HG03097 (cell line): ENCODE data around the gene PSMD1.
"Not testable (repeated sequence)": the region's sequence is repeated elsewhere in the genome, so short reads cannot be mapped to it uniquely, and the experiment has no call there.

Source experiments
- ATAC-seq: cut with Tn5 transposase; IDR thresholded peaks from one replicate; pipeline ENCODE4 v1.9.1; 2021; ENCODE audit not compliant: unreplicated experiment, low FRiP score

PSMD1 gene

DNA sequence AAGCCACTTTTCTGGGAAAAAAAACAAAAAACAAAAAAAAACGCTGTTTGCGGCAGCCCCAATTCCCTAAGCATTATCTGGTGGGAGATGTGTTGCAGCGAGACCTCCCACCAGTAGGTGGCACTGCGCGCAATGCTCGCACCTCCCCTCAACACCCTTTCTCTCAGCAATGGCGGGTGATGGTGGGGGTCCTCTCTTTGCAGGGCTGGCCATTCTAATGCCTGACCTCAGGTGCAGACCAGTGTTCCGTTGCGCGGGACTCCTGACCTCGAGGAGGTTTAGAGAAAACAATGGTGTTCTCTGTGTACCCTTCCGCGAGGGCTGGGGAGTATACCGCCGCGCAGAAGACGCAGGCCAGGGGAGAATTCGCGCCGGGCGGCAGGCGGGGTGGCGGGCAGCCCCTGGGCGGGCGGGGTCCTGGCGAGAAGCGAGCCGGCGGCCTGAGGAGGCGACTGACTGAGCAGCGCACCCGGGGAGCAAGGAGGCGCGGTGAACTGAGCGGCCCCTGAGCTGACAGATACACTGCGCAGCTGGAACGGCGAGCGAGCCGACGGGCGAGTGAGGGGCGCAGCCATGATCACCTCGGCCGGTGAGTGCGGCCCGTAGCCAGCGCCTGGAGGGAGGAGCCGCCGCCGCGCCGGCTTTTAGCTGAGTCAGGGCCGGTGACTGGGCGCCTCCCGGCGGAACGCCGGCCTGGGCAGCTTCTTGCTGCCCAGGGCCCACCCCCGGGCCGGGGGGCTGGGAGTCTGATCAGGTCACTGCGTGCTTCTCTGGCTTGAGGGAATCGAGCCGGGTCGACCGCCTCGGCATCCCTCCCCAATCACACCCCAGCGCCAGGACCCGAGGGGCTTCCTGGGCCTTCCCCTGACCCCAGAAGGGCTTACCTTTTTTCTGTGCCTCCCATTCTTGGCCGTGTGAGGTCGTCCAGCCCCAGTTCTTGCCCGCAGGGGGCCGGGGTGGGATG, at the start of gene PSMD1:
Gene PSMD1 (plus strand): TSS at position 415 of the 964 bp plus-strand sequence. CDS start 159 bp downstream, at position 574.
- ATAC-seq, result peak; percentile 73

DNA sequence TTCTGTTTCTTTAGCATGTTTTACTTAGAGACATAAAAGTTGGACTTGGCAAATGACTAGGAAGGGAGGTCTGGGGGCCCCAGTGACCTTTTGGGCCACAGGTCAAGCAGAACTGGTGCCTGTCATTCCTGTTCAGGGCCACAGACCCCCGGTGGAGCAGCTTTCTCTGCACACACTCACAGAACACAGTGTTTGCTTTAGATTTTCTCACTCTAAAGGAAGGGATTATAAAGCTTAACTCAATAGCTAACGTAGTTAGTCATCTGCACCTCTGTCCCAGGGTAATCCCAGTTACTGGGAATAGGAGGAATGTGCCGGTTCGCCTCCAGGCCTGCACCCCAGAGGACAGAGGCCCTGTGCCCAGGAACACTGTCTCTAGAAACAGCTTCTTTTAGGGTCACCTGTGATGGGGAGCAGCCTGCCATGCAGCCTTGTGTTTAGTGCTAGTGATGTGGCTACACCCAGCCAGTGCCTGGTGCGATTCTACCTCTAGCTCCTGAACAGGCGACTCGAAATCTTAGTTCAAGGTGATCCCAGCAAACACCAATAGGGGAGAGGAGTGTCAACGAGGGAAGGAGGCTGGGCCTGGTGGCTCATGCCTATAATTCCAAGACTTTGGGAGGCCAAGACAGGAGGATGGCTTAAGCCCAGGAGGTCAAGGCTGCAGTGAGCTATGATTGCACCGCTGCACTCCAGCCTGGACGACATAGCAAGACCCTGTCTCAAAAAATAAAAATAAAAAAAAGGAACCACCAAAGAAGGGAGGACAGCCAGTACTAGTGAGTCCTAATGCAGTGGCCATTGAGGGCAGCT, 49.2 kb upstream of the PSMD1 start:
- ATAC-seq, result no peak

GRCh38 chr2:231008131-231008530, 48.5 kb upstream of the PSMD1 start:
- no peak for ATAC-seq

DNA sequence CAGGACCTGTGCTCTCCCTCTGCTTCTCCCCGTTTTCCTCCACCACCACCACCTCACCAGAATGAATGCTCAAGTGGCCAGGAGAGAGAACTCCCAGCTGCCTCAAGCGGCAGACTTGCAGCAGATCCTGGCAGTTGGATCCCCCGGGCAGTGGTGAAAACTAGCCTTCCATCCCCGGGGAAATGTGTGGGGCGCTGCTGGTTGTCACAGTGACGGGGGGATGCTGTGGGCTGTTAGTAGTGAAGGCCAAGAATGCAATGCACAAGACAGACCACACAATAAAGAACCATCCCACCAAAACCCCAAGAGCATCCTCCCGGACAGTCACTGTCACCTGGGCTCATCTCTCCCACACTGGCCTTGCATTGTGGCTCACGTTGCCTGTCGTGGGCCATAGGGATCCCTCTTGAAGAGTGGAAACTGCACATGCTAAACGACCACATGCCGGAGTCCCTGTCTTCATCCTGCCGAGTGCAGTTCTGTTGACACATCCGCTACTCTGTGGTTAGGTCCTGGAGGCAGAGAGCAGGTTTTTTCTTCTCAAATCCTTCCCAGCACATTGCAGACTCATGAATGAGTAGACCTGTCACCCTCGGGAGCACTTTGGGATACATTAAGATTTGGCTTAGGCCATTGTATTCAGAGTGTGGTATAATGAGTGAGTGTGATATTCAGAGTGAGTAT, 47.3 kb upstream of the PSMD1 start:
- ATAC-seq, result no peak

DNA sequence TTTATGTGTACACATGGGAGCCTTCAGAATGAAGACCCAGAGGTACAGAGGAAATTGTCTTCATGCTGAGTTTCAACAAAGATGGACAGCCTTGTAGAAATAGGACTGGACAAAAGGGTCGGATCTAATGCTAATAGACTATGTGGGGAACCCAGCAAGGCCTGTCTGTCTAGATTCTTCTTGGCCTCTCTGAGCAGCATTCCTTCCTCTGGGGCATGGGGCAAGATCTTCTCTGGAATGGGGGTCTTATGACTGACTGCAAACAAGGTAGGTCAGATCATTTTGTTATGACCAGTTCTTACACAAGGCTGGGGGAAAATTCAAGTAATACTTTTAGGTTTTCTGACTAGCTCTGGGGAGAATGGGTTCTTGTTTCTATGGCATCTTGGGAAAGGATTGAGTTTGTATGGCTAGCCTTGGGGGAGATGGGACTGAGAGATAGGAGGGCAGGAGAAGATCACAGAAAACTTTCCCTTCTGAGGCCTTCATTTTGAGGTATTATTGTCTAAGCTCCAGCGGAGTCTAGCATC, 46.4 kb upstream of the PSMD1 start:
- ATAC-seq, result no peak

DNA sequence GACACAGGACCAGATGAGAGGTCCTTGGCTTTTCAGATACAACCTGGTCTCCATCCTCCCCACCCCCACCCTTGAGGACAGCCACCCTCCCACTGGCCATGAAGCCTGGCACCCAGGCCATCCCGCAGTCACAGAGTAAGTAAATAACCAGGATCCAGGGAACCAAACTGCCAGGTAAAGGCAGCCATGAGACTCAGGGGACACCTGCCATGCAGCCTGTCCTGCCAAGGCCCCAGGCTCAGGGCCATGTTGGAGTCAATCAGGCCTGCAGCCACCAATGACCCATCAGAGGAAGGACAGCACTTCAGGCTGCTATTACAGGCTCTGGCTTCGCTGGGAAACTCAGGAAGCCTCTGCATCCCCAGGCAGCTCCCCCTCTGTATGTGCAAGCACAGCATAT, 45.1 kb upstream of the PSMD1 start:
- ATAC-seq, result no peak

DNA sequence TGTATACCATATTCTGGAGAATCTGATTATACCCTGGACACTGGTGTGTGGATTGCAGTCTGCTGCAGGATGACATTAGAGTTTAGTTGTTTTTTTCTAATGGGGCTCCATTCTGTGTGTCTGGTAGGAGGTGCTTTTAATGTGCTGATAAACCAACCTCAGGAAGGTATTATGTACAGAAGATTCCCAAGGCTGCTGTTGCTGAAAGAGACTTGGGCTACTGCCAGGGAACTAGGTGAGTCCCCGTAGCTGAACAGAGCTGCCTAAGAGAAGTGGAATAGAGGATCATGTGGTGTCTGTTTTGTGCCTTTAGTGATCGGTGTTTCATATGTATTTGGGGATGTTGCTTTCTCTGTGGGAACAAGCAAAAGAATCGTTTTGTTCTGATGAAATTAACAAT, 44.2 kb upstream of the PSMD1 start:
- no peak for ATAC-seq

DNA sequence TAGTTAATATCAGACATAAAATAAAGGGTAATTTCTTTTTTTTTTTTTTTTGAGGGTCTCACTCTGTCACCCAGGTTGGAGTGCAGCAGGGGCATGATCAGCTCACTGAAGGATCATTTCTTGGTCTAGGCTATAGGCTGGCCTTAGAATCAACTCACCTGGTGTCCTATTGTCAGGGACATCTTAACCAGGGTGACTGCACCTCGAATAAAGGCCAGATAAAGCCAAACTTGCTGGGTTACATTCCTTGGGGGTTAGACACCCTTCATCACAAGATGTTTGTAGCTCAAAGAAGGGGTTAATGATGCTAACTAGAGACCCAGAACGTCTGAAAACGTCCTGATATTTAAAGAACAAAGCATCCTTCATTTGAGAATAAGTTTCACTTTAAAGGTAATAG, 42.8 kb upstream of the PSMD1 start:
- ATAC-seq, result no peak

- no peak for ATAC-seq
These were observed 41.2 kb upstream of the PSMD1 start for GRCh38 chr2:231015478-231015877.

DNA sequence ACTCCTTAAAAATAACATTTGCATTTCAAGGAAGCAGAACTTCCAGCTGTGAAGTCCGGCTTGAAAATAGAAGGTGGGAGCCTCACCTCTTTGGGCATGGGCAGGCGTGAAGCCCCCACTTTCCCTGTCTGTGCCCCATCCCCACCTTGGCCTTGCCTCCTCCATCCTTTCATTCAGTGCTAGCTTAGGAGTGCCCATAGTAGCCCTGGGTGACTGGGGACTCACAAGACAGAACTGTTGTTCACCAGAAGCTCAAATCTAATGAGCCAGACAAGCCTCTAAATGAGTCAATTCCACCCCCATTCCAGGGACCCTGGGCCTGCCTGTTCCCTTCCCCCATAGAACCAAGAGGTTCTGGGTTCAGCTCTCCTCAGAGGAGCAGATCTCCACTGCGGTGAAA, 40.7 kb upstream of the PSMD1 start:
- no peak for ATAC-seq

GRCh38 chr2:231016566-231017230, 40.0 kb upstream of the PSMD1 start:
- no peak for ATAC-seq

DNA sequence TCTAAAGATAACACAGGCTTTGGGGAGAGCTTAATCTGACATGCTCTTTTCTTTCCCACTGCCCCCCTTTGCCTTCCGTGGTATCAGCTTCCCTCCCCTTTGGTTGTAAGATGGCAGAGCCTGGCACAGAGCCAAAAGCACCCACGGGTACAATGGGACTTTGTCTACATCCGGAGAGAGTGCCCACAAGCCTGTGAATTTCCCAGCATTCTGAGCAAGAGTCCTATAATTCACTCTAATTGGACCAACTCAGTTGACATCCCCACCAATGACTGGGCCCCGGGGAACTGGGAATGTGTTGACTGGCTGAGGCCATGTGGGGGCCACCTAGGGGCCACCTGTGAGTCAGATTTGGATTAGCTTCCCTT, 39.5 kb upstream of the PSMD1 start:
- ATAC-seq, result no peak

GRCh38 chr2:231018184-231018583, 38.5 kb upstream of the PSMD1 start:
- ATAC-seq, result no peak

DNA sequence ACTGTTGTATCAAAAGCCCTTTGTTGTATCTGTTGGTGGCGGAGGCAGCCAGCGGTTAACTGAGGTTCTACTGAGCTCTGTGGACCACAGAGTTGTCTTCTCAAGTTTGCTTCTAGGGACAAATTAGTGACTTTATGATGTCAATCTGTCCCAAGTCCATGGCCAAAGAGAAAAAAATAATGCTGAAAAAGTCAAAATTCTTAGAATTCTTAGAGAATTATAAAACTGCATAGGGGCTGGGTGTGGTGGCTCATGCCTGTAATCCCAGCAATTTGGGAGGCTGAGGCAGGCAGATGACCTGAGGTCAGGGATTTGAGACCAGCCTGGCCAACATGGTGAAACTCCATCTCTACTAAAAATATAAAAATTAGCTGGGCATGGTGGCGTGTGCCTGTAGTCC, 31.6 kb upstream of the PSMD1 start:
- ATAC-seq, result not testable (repeated sequence)

GRCh38 chr2:231028889-231029288, 27.8 kb upstream of the PSMD1 start:
- ATAC-seq, result no peak

GRCh38 chr2:231029563-231029962, 27.1 kb upstream of the PSMD1 start:
- ATAC-seq, result no peak

GRCh38 chr2:231030725-231031124, 25.9 kb upstream of the PSMD1 start:
- no peak for ATAC-seq

- no peak for ATAC-seq
These were observed 24.0 kb upstream of the PSMD1 start for GRCh38 chr2:231032575-231033140.

- ATAC-seq, result no peak
These were observed 23.2 kb upstream of the PSMD1 start for GRCh38 chr2:231033147-231034132.
